HEK293T (cell line): Measurements from ENCODE around the gene RIPOR2.

ENCODE experiments used
- BHLHE40 ChIP-seq: fragments of 450-650 bp; IDR thresholded peaks from 2 replicates; pipeline ENCODE4 v1.6.1; 2016; ENCODE audit warnings: mild to moderate bottlenecking, moderate library complexity, borderline replicate concordance
- CTBP1 ChIP-seq: fragments of 450-650 bp; IDR thresholded peaks from 2 replicates; pipeline ENCODE4 v1.6.1; 2016; ENCODE audit warnings: borderline replicate concordance
- FOXA1 ChIP-seq: fragments of 450-650 bp; IDR thresholded peaks from 2 replicates; pipeline ENCODE4 v1.6.1; 2016; ENCODE audit warnings: mild to moderate bottlenecking
- FOXK2 ChIP-seq: fragments of 450-650 bp; IDR thresholded peaks from 2 replicates; pipeline ENCODE4 v1.6.1; 2016; ENCODE audit warnings: mild to moderate bottlenecking
- FOXM1 ChIP-seq: fragments of 450-650 bp; IDR thresholded peaks from 2 replicates; pipeline ENCODE4 v1.6.1; 2017; ENCODE audit warnings: mild to moderate bottlenecking, borderline replicate concordance
- HDGF ChIP-seq: fragments of 450-650 bp; IDR thresholded peaks from 2 replicates; pipeline ENCODE4 v1.6.1; 2017; ENCODE audit warnings: antibody characterized with exemption, borderline replicate concordance
- LEF1 ChIP-seq: fragments of 450-650 bp; IDR thresholded peaks from 2 replicates; pipeline ENCODE4 v1.6.1; 2017; ENCODE audit warnings: mild to moderate bottlenecking, borderline replicate concordance
- SP1 ChIP-seq: fragments of 450-650 bp; IDR thresholded peaks from 2 replicates; pipeline ENCODE4 v1.6.1; 2017
- SUZ12 ChIP-seq: fragments of 450-650 bp; IDR thresholded peaks from 2 replicates; pipeline ENCODE4 v1.6.1; 2016; ENCODE audit warnings: mild to moderate bottlenecking
- TARDBP ChIP-seq: fragments of 450-650 bp; IDR thresholded peaks from 2 replicates; pipeline ENCODE4 v1.6.1; 2016
- ZNF384 ChIP-seq: fragments of 450-650 bp; IDR thresholded peaks from 2 replicates; pipeline ENCODE4 v1.6.1; 2016

- no peak for TF ChIP-seq SUZ12
- no peak for TF ChIP-seq HDGF
- no peak for TF ChIP-seq LEF1
- TF ChIP-seq TARDBP = no peak
- no peak for TF ChIP-seq ZNF384
- no peak for TF ChIP-seq CTBP1
- no peak for TF ChIP-seq FOXM1
- TF ChIP-seq FOXK2 = no peak
- no peak for TF ChIP-seq SP1
- no peak for TF ChIP-seq FOXA1
- no peak for TF ChIP-seq BHLHE40
Observed at GRCh38 chr6:24867104-24867703, 68.6 kb downstream of the RIPOR2 start.
